Endothelial cell of umbilical vein (primary cell): ENCODE data around the gene NUBP1. TPM values are rescaled to one million over a fixed set of nuclear protein-coding genes. Genes with fewer than 3 reads are reported as not detected.

Experiments used
- BruUV-seq: library from RNA; stranded (reverse); fragments of 400-500 nt; replicated peaks from 2 replicates; lab custom pipeline; 2021; lab: Mats Ljungman, UMichigan
- CTCF ChIA-PET: fragments of 300-600, 350-600 bp; sonication (Branson Sonifier 250); formaldehyde crosslinking; loops from one replicate; lab custom pipeline; 2021; ENCODE audit warnings: antibody characterized with exemption, inconsistent platforms; lab: Charles Lee
- POLR2A ChIA-PET: fragments of 300-600, 350-600 bp; sonication (Branson Sonifier 250); formaldehyde crosslinking; loops from one replicate; lab custom pipeline; 2021; ENCODE audit warnings: antibody characterized with exemption, inconsistent platforms; lab: Charles Lee
- DNase-seq: peaks from one replicate; pipeline ENCODE4 v3.0.0-alpha.2; 2011; ENCODE audit warnings: low read depth, low spot score
- FAIRE-seq: peaks from 2 replicates; lab custom pipeline; 2011; peaks lifted over from hg19 to GRCh38; lab: Jason Lieb, UNC
- H2AFZ ChIP-seq: 2 replicates; pipeline ENCODE4 v1.6.0; 2012; ENCODE audit warnings: low read depth, low read length, control low read depth, inconsistent platforms
- H3K27ac ChIP-seq: 2 replicates; pipeline ENCODE4 v1.5.1; 2011; ENCODE audit warnings: low read depth, mild to moderate bottlenecking, control low read depth, low read length, moderate library complexity; ENCODE audit not compliant: insufficient read depth
- H3K27me3 ChIP-seq, 2 experiments: 2 replicates each; pipeline versions ENCODE4 v1.6.0 to v1.6.1; 2011; ENCODE audit warnings: low read length in 2 of 2, mixed read lengths in 1 of 2; ENCODE audit not compliant: control insufficient read depth in 2 of 2, insufficient read depth in 2 of 2
- H3K36me3 ChIP-seq, 2 experiments: 2 replicates in 1 of 2; 3 replicates in 1 of 2; pipeline ENCODE4 v1.5.1; 2011; ENCODE audit warnings: low read length in 2 of 2, mild to moderate bottlenecking in 1 of 2, moderate library complexity in 1 of 2; ENCODE audit not compliant: control insufficient read depth in 2 of 2, insufficient read depth in 2 of 2; ENCODE audit errors: extremely low read depth in 1 of 2
- H3K4me1 ChIP-seq: 3 replicates; pipeline ENCODE4 v1.5.1; 2011; ENCODE audit warnings: mild to moderate bottlenecking, low read length; ENCODE audit not compliant: control insufficient read depth, insufficient read depth; ENCODE audit errors: extremely low read depth
- H3K4me2 ChIP-seq: 2 replicates; pipeline ENCODE4 v1.6.1; 2011; ENCODE audit warnings: low read length, control low read depth, mixed read lengths; ENCODE audit not compliant: insufficient read depth
- H3K4me3 ChIP-seq, 3 experiments: fragments of 200-600 bp in 1 of 3; sonication (generic), shearing (Covaris generic) in 1 of 3; replicated peaks in 1 of 3; 2 replicates each; pipeline ENCODE4 v1.5.1; 2011 to 2016; ENCODE audit warnings: control low read depth in 3 of 3, low read length in 3 of 3, mild to moderate bottlenecking in 2 of 3, inconsistent platforms in 1 of 3, low read depth in 1 of 3, moderate library complexity in 1 of 3; ENCODE audit not compliant: insufficient read depth in 1 of 3
- H3K79me2 ChIP-seq: 2 replicates; pipeline ENCODE4 v1.6.0; 2012; ENCODE audit warnings: low read length, inconsistent platforms; ENCODE audit not compliant: control insufficient read depth, insufficient read depth
- H3K9ac ChIP-seq: replicated peaks from 2 replicates; pipeline ENCODE3; 2011; ENCODE audit warnings: low read length, control low read depth; ENCODE audit not compliant: insufficient read depth; ENCODE audit errors: extremely low read depth
- H3K9me1 ChIP-seq: replicated peaks from 3 replicates; pipeline ENCODE4 v1.6.0; 2011; ENCODE audit warnings: mild to moderate bottlenecking, low read length; ENCODE audit not compliant: control insufficient read depth, insufficient read depth; ENCODE audit errors: extremely low read depth
- H3K9me3 ChIP-seq: replicated peaks from 2 replicates; pipeline ENCODE4 v1.5.1; 2012; ENCODE audit warnings: low read length, inconsistent platforms; ENCODE audit not compliant: control insufficient read depth, insufficient read depth
- H4K20me1 ChIP-seq: replicated peaks from 2 replicates; pipeline ENCODE3; 2011; ENCODE audit warnings: mild to moderate bottlenecking, low read length; ENCODE audit not compliant: control insufficient read depth, insufficient read depth; ENCODE audit errors: extremely low read depth
- EZH2 ChIP-seq: IDR thresholded peaks from 2 replicates; pipeline ENCODE4 v1.6.1; 2012; ENCODE audit warnings: borderline replicate concordance, low read depth, mild to moderate bottlenecking, moderate library complexity, low read length, inconsistent platforms; ENCODE audit not compliant: severe bottlenecking
- FOS ChIP-seq: IDR thresholded peaks from 2 replicates; pipeline ENCODE4 v1.6.1; 2011; ENCODE audit warnings: mild to moderate bottlenecking, low read length, moderate library complexity, borderline replicate concordance; ENCODE audit not compliant: insufficient read depth
- GATA2 ChIP-seq: IDR thresholded peaks from 2 replicates; pipeline ENCODE4 v1.7.0; 2011; ENCODE audit warnings: low read depth, mild to moderate bottlenecking, moderate library complexity, mixed read lengths, low read length; ENCODE audit not compliant: insufficient read length, insufficient read depth
- JUN ChIP-seq: IDR thresholded peaks from 2 replicates; pipeline ENCODE4 v1.6.1; 2011; ENCODE audit warnings: borderline replicate concordance, low read depth; ENCODE audit not compliant: insufficient read length, insufficient read depth
- MYC ChIP-seq: IDR thresholded peaks from one replicate; pipeline ENCODE4 v1.6.1; 2011; ENCODE audit warnings: mild to moderate bottlenecking, low read depth, low read length
- POLR2A ChIP-seq: IDR thresholded peaks from 2 replicates; pipeline ENCODE4 v1.6.1; 2012; ENCODE audit warnings: low read depth, mild to moderate bottlenecking, control low read depth, low read length
- POLR2AphosphoS5 ChIP-seq: IDR thresholded peaks from 2 replicates; pipeline ENCODE4 v1.6.1; 2012; ENCODE audit warnings: low read depth, mild to moderate bottlenecking, control low read depth, low read length, moderate library complexity; ENCODE audit not compliant: insufficient read depth
- dilution Hi-C: fragments of 300-500 bp; cut with MboI; formaldehyde crosslinking; loops from one replicate; pipeline ENCODE4 v1.15.0; 2019; ENCODE audit warnings: low sequenced_read_pairs; ENCODE audit not compliant: extremely low pct_ligation_motif_present
- intact Hi-C: fragments of 100-400 bp; cut with micrococcal nuclease; formaldehyde crosslinking; loops from one replicate; pipeline ENCODE4 v1.10.0; 2022
- polyA plus RNA-seq, 4 experiments: library from polyadenylated mRNA; depleted of rRNA in 3 of 4; stranded (reverse) in 3 of 4; unstranded in 1 of 4; fragments of >200 nt; gene quantifications; 2 replicates each; pipeline versions ENCODE4 v1.2.1 to v1.2.3, GENCODE V29; 2011 to 2012; ENCODE audit warnings: missing spikeins in 1 of 4
- total RNA-seq: library from RNA; stranded (reverse); gene quantifications from 2 replicates; pipeline ENCODE4 v1.2.3, GENCODE V29; 2021
- TF ChIP-seq, protein P1 (sequence below): IDR thresholded peaks from 2 replicates; pipeline ENCODE4 v1.6.1; 2011; ENCODE audit not compliant: insufficient read depth, insufficient read length
- TF ChIP-seq, protein P2 (sequence below), 2 donors: IDR thresholded peaks; 1 replicate in 1 of 2; 2 replicates in 1 of 2; pipeline ENCODE4 v1.5.1; 2011; ENCODE audit warnings: low read length in 2 of 2, mild to moderate bottlenecking in 2 of 2, moderate library complexity in 2 of 2, control low read depth in 1 of 2, inconsistent platforms in 1 of 2, low read depth in 1 of 2; ENCODE audit not compliant: insufficient read depth in 1 of 2; ENCODE audit errors: extremely low read depth in 1 of 2

The NUBP1 gene
- total and polyA plus RNA-seq, 2 donors (not counting 3 experiments of a cell fraction or from before 2014, with no cell fraction given) = 23.6 to 30.8 TPM

DNA sequence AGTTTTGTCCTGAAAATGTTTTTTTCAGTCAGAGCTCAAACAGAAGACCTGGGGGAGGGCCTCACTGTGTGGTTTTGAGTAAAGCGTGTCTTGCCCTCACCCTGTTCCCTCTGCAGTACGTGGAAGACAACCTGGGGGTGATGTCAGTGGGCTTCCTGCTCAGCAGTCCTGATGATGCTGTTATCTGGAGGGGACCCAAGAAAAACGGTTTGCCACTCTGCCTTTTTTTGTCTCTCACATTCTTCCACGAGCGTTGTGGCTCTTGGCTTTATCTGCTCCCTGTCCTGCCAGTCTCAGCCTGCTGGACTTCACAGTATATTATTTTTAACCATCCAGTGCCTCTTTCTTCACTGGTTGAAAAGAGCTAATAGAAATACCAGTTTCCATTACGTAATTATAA is 12.9 kb downstream of the NUBP1 start:
- dilution Hi-C loops = no loop called here
- POLR2A ChIA-PET = interaction anchor here (0.8 kb wide), 1 partner anchor 12 kb away, joined by 3 read pairs; no protein-coding TSS in a partner anchor
- TF ChIP-seq GATA2 (no peak), FOS (no peak), EZH2 (no peak), POLR2A (no peak), JUN (no peak), MYC (no peak), POLR2AphosphoS5 (no peak)
- TF ChIP-seq, protein P1, sequence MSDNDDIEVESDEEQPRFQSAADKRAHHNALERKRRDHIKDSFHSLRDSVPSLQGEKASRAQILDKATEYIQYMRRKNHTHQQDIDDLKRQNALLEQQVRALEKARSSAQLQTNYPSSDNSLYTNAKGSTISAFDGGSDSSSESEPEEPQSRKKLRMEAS = no peak
- TF ChIP-seq, protein P2, sequence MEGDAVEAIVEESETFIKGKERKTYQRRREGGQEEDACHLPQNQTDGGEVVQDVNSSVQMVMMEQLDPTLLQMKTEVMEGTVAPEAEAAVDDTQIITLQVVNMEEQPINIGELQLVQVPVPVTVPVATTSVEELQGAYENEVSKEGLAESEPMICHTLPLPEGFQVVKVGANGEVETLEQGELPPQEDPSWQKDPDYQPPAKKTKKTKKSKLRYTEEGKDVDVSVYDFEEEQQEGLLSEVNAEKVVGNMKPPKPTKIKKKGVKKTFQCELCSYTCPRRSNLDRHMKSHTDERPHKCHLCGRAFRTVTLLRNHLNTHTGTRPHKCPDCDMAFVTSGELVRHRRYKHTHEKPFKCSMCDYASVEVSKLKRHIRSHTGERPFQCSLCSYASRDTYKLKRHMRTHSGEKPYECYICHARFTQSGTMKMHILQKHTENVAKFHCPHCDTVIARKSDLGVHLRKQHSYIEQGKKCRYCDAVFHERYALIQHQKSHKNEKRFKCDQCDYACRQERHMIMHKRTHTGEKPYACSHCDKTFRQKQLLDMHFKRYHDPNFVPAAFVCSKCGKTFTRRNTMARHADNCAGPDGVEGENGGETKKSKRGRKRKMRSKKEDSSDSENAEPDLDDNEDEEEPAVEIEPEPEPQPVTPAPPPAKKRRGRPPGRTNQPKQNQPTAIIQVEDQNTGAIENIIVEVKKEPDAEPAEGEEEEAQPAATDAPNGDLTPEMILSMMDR (IDR thresholded peaks at IDR 0.05; ENCODE audit: extremely low read depth in 1 of 2, insufficient read depth in 1 of 2, low read depth in 1 of 2, low read length in 2 of 2) = no peak
- Histone ChIP-seq H3K9ac (no peak overlapping the region), H3K27me3 (no peaks in the 10 kb centered on the region), H4K20me1 (no peaks in the 10 kb centered on the region), H3K4me2 (no peak overlapping the region), H3K4me3 (no peak overlapping the region), H2AFZ (no peak overlapping the region), H3K9me3 (no peaks in the 10 kb centered on the region), H3K79me2 (no peaks in the 10 kb centered on the region), H3K27ac (no peak overlapping the region), H3K36me3 (peaks cover 3 to 22% of the 10 kb centered on the region in 2 experiments), H3K4me1 (no peaks in the 10 kb centered on the region), H3K9me1 (no peaks in the 10 kb centered on the region)
- BruUV-seq = no TSS peak
- DNase-seq (no peak), FAIRE-seq (no peak)
- intact Hi-C loops = no loop called here
- CTCF ChIA-PET = interaction anchor here (0.9 kb wide), 1 partner anchor 162 kb away, joined by 3 read pairs; no protein-coding TSS in a partner anchor
